HepG2 (cell line): ENCODE results near the gene GABRG3. TPM values are rescaled to one million over a fixed set of nuclear protein-coding genes. Genes with fewer than 3 reads are reported as not detected.

Experiments used
- ATAC-seq: fragments of 200-7000 bp; cut with Tn5 transposase; 3 replicates; pipeline ENCODE4 v1.9.1; 2020; ENCODE audit warnings: mild to moderate bottlenecking, moderate library complexity
- BruUV-seq: library from RNA; stranded (reverse); fragments of 400-500 nt; replicated peaks from 2 replicates; lab custom pipeline; 2021; lab: Mats Ljungman, UMichigan
- CTCF ChIA-PET: fragments of 300-600 bp; formaldehyde crosslinking; extraction: SDS; loops from one replicate; lab custom pipeline; 2021; ENCODE audit warnings: low total read pairs, inconsistent platforms, low intra/inter-chr PET ratio; lab: Yijun Ruan, JAX
- POLR2A ChIA-PET: fragments of 350-600 bp; sonication (Branson Sonifier 250); formaldehyde crosslinking; loops from one replicate; lab custom pipeline; 2020; ENCODE audit warnings: antibody characterized with exemption, inconsistent platforms; lab: Yijun Ruan, JAX
- DNase-seq: peaks from one replicate; pipeline ENCODE4 v3.0.0-alpha.2; 2015; ENCODE audit warnings: low spot score
- FAIRE-seq: peaks from 3 replicates; lab custom pipeline; 2011; peaks lifted over from hg19 to GRCh38; lab: Jason Lieb, UNC
- H2AFZ ChIP-seq: one replicate; pipeline ENCODE4 v1.6.1; 2011; ENCODE audit warnings: low read length, inconsistent platforms
- H3K27ac ChIP-seq: fragments of 300-600 bp; 3 replicates; pipeline ENCODE4 v1.8.0; 2011; ENCODE audit warnings: mixed run types, mild to moderate bottlenecking, mixed read lengths, low read length, inconsistent platforms; ENCODE audit not compliant: insufficient read depth; ENCODE audit errors: extremely low read length
- H3K27me3 ChIP-seq, 2 experiments: fragments of 200-600 bp in 1 of 2; 2 replicates in 1 of 2; 3 replicates in 1 of 2; pipeline versions ENCODE4 v1.6.0 to v1.8.0; 2011; ENCODE audit warnings: low read length in 2 of 2, mild to moderate bottlenecking in 2 of 2, moderate library complexity in 2 of 2, inconsistent platforms in 1 of 2; ENCODE audit not compliant: insufficient read depth in 2 of 2, control insufficient read depth in 1 of 2
- H3K36me3 ChIP-seq, 2 experiments: fragments of 200-600 bp in 1 of 2; replicated peaks in 1 of 2; 2 replicates in 1 of 2; 3 replicates in 1 of 2; pipeline versions ENCODE4 v1.5.1 to v1.8.0; 2011; ENCODE audit warnings: low read length in 2 of 2, inconsistent platforms in 1 of 2; ENCODE audit not compliant: insufficient read depth in 2 of 2, control insufficient read depth in 1 of 2
- H3K4me1 ChIP-seq: 2 replicates; pipeline ENCODE4 v1.5.1; 2012; ENCODE audit warnings: low read length, inconsistent platforms; ENCODE audit not compliant: insufficient read depth
- H3K4me2 ChIP-seq: 2 replicates; pipeline ENCODE4 v1.6.0; 2011; ENCODE audit warnings: low read depth, low read length, inconsistent platforms
- H3K4me3 ChIP-seq, 3 experiments: fragments of 200-600 bp in 1 of 3; sonication (generic), shearing (Covaris generic) in 1 of 3; replicated peaks in 1 of 3; 2 replicates each; pipeline ENCODE4 v1.5.1; 2011 to 2016; ENCODE audit warnings: low read length in 3 of 3, inconsistent platforms in 2 of 3, low read depth in 2 of 3, mild to moderate bottlenecking in 2 of 3, control low read depth in 1 of 3, mixed read lengths in 1 of 3; ENCODE audit not compliant: insufficient read depth in 1 of 3
- H3K79me2 ChIP-seq: one replicate; pipeline ENCODE4 v1.6.1; 2011; ENCODE audit warnings: low read length, inconsistent platforms; ENCODE audit not compliant: insufficient read depth
- H3K9ac ChIP-seq: 2 replicates; pipeline ENCODE4 v1.6.0; 2011; ENCODE audit warnings: mild to moderate bottlenecking, low read depth, low read length, inconsistent platforms; ENCODE audit not compliant: insufficient read depth
- H3K9me3 ChIP-seq: 2 replicates; pipeline ENCODE4 v1.5.1; 2012; ENCODE audit warnings: mild to moderate bottlenecking, low read length
- H4K20me1 ChIP-seq: 2 replicates; pipeline ENCODE4 v1.6.0; 2011; ENCODE audit warnings: inconsistent platforms, mild to moderate bottlenecking, low read length, moderate library complexity; ENCODE audit not compliant: insufficient read depth
- AKNA ChIP-seq: sonication (generic); formaldehyde crosslinking; IDR thresholded peaks from 2 replicates; pipeline ENCODE4 v1.4.0; 2020; ENCODE audit warnings: missing genetic modification reagents, borderline replicate concordance
- BORCS8-MEF2B ChIP-seq: sonication (generic); formaldehyde crosslinking; IDR thresholded peaks from 2 replicates; pipeline ENCODE4 v1.8.0; 2022; ENCODE audit warnings: mild to moderate bottlenecking, missing genetic modification reagents
- E2F5 ChIP-seq: sonication (generic); formaldehyde crosslinking; conservative IDR thresholded peaks from 2 replicates; pipeline ENCODE4 v1.4.0; 2020; ENCODE audit warnings: missing genetic modification reagents
- KDM3A ChIP-seq: IDR thresholded peaks from 2 replicates; pipeline ENCODE4 v1.6.1; 2018; ENCODE audit warnings: low read depth, missing compliant biosample characterization
- MAF1 ChIP-seq: sonication (generic); formaldehyde crosslinking; IDR thresholded peaks from 2 replicates; pipeline ENCODE4 v1.5.0; 2020; ENCODE audit warnings: missing genetic modification reagents, borderline replicate concordance
- MBNL3 ChIP-seq: fragments of 250-450 bp; sonication (Bioruptor Pico); conservative IDR thresholded peaks from 2 replicates; pipeline ENCODE4 v1.8.0; 2022; ENCODE audit warnings: mild to moderate bottlenecking, inconsistent platforms
- MXD4 ChIP-seq: IDR thresholded peaks from 2 replicates; pipeline ENCODE4 v1.6.1; 2016; ENCODE audit warnings: mild to moderate bottlenecking, missing biosample characterization, missing genetic modification reagents
- NFYB ChIP-seq: sonication (generic); formaldehyde crosslinking; IDR thresholded peaks from 2 replicates; pipeline ENCODE4 v1.4.0; 2020; ENCODE audit warnings: missing genetic modification reagents
- NRL ChIP-seq: sonication (generic); formaldehyde crosslinking; IDR thresholded peaks from 2 replicates; pipeline ENCODE4 v1.5.0; 2020; ENCODE audit warnings: missing genetic modification reagents, mild to moderate bottlenecking, moderate library complexity, borderline replicate concordance
- SSRP1 ChIP-seq: IDR thresholded peaks from 2 replicates; pipeline ENCODE4 v1.6.1; 2016; ENCODE audit warnings: control low read depth
- YEATS2 ChIP-seq: sonication (generic); formaldehyde crosslinking; IDR thresholded peaks from 2 replicates; pipeline ENCODE4 v1.4.0; 2020; ENCODE audit warnings: missing genetic modification reagents, borderline replicate concordance
- ZNF777 ChIP-seq: sonication (generic); formaldehyde crosslinking; IDR thresholded peaks from 2 replicates; pipeline ENCODE4 v1.4.0; 2020; ENCODE audit warnings: missing genetic modification reagents
- WGBS: methylation state at CpG from one replicate; pipeline ENCODE4 v1.1.6; 2017; ENCODE audit warnings: low lambda C conversion rate; 5-methylcytosine and 5-hydroxymethylcytosine counted together
- in situ Hi-C: cut with HindIII; loops from 2 replicates; pipeline ENCODE4 v1.10.0; 2017; ENCODE audit warnings: low pct_unique_long_range_greater_than_20kb; ENCODE audit not compliant: extremely low pct_ligation_motif_present
- intact Hi-C: fragments of 100-400 bp; cut with micrococcal nuclease; formaldehyde crosslinking; loops from one replicate; pipeline ENCODE4 v1.10.0; 2022; ENCODE audit not compliant: unreplicated experiment
- polyA plus RNA-seq, 8 experiments: library from polyadenylated mRNA; depleted of rRNA in 3 of 8; stranded (reverse) in 7 of 8; unstranded in 1 of 8; fragments of >200 nt; fragmentation: Illumina TruSeq in 4 of 8; extraction: Trizol in 4 of 8; gene quantifications; 2 replicates each; pipeline versions ENCODE4 v1.2.1 to v1.2.3, GENCODE V29; 2011 to 2016; ENCODE audit warnings: low read depth in 4 of 8, missing spikeins in 1 of 8, mixed read lengths in 1 of 8; ENCODE audit not compliant: insufficient read depth in 1 of 8
- total RNA-seq, 5 experiments: library from RNA; depleted of rRNA; stranded (reverse); fragments of >200 nt; fragmentation: Illumina TruSeq; extraction: Trizol; gene quantifications; 2 replicates each; pipeline ENCODE4 v1.2.3, GENCODE V29; 2016; ENCODE audit warnings: low read depth in 1 of 5

GABRG3 gene
- total and polyA plus RNA-seq, 2 of the 13 experiments (the other 11 are each of a cell fraction or from before 2014, with no cell fraction given) = not detected

GRCh38 chr15:27179789-27180188 is 208.8 kb downstream of the GABRG3 start:
- no peak for TF ChIP-seq SSRP1
- TF ChIP-seq YEATS2 (CRISPR knock-in tag) = no peak
- no peak for TF ChIP-seq NFYB (CRISPR knock-in tag)
- TF ChIP-seq MBNL3 = no peak
- TF ChIP-seq NRL (CRISPR knock-in tag) = no peak
- TF ChIP-seq KDM3A (CRISPR knock-in tag) = no peak
- TF ChIP-seq AKNA (CRISPR knock-in tag) = no peak
- no peak for TF ChIP-seq ZNF777 (CRISPR knock-in tag)
- TF ChIP-seq E2F5 = no peak
- TF ChIP-seq MAF1 (CRISPR knock-in tag) = no peak
- no peak for TF ChIP-seq BORCS8-MEF2B
- TF ChIP-seq MXD4 (CRISPR knock-in tag) = no peak
- Histone ChIP-seq H3K27me3 (no peaks in the 10 kb centered on the region), H3K9ac (no peak overlapping the region), H2AFZ (no peak overlapping the region), H3K27ac (no peak overlapping the region), H3K4me3 (no peak overlapping the region), H3K36me3 (no peaks in the 10 kb centered on the region), H3K79me2 (no peaks in the 10 kb centered on the region), H3K4me1 (no peaks in the 10 kb centered on the region), H3K9me3 (peaks cover 50% of the 10 kb centered on the region), H3K4me2 (no peak overlapping the region), H4K20me1 (no peaks in the 10 kb centered on the region)
- ATAC-seq (no peak), DNase-seq (no peak), FAIRE-seq (no peak)
- POLR2A ChIA-PET = no interaction called here
- intact Hi-C loops (no loop called here), in situ Hi-C loops (no loop called here)
- WGBS = 10% methylated on average over 7 of the region's 7 CpGs
- CTCF ChIA-PET = no interaction called here
- no TSS peak for BruUV-seq
